ENCODE data around the gene FAM81A. TPM values are rescaled to one million over a fixed set of nuclear protein-coding genes. Genes with fewer than 3 reads are reported as not detected.

The FAM81A gene
- polyA plus RNA-seq, 1 donor from 2014 or later = 5.0 TPM

- H3K9me2 ChIP-seq (ENCODE audit: insufficient read depth, low read length) = no peaks in the 10 kb centered on the region
- H3K4me3 ChIP-seq (ENCODE audit: low read length) = peak overlapping the region; percentile 73
- no peak for TF ChIP-seq POLR2AphosphoS5 (IDR thresholded peaks at IDR 0.05)
- TF ChIP-seq RAD21 (conservative IDR thresholded peaks at IDR 0.05) = no peak
- TF ChIP-seq MXI1 (conservative IDR thresholded peaks at IDR 0.05; ENCODE audit: poor library complexity, severe bottlenecking) = no peak
- TF ChIP-seq CTCF (IDR thresholded peaks at IDR 0.05; ENCODE audit: poor library complexity, severe bottlenecking) = no peak
- TF ChIP-seq SMC3 (conservative IDR thresholded peaks at IDR 0.05; ENCODE audit: poor library complexity) = no peak
- TF ChIP-seq EP300 (conservative IDR thresholded peaks at IDR 0.05; ENCODE audit: poor library complexity, severe bottlenecking) = no peak
- TF ChIP-seq TAF1 (IDR thresholded peaks at IDR 0.05; ENCODE audit: low read depth) = no peak
- no peak for TF ChIP-seq EZH2 (IDR thresholded peaks at IDR 0.05; ENCODE audit: borderline replicate concordance, insufficient read depth, low read length, poor library complexity, severe bottlenecking)
- TF ChIP-seq REST (IDR thresholded peaks at IDR 0.05; ENCODE audit: borderline replicate concordance) = no peak
- no peaks in the 10 kb centered on the region for H3K9me3 ChIP-seq (ENCODE audit: low read length)
- H3K27ac ChIP-seq (ENCODE audit: low read length) = no peak overlapping the region
- no peaks in the 10 kb centered on the region for H3K79me2 ChIP-seq (replicated peaks; ENCODE audit: insufficient read depth, low read length)
- H3F3A ChIP-seq (ENCODE audit: insufficient read depth, low read length, poor library complexity, severe bottlenecking) = peaks cover 11% of the 10 kb centered on the region
- H3K36me3 ChIP-seq (ENCODE audit: insufficient read depth, low read length) = no peaks in the 10 kb centered on the region
- no peaks in the 10 kb centered on the region for H4K20me1 ChIP-seq (ENCODE audit: insufficient read depth)
- H3K9ac ChIP-seq (ENCODE audit: low read length) = no peak overlapping the region
- peaks cover 11% of the 10 kb centered on the region for H3K27me3 ChIP-seq (ENCODE audit: insufficient read depth, low read depth, low read length)
- H3K4me2 ChIP-seq (ENCODE audit: low read length) = no peak overlapping the region
- H2AFZ ChIP-seq (ENCODE audit: low read depth, low read length) = no peak overlapping the region
Observed at GRCh38 chr15:59436774-59437141, 1.2 kb upstream of the FAM81A start.

GRCh38 chr15:59437142-59437816 lies 707 bp upstream of the FAM81A start:
- Histone ChIP-seq H3K4me3 (ENCODE audit: low read length) (peak overlapping the region; percentile 73), H3K27me3 (ENCODE audit: insufficient read depth, low read depth, low read length) (peaks cover 11% of the 10 kb centered on the region), H3K4me2 (ENCODE audit: low read length) (peak overlapping the region; percentile 70), H3K9ac (ENCODE audit: low read length) (peak overlapping the region; percentile 70), H3K36me3 (ENCODE audit: insufficient read depth, low read length) (no peaks in the 10 kb centered on the region), H3K9me2 (ENCODE audit: insufficient read depth, low read length) (no peaks in the 10 kb centered on the region), H3K27ac (ENCODE audit: low read length) (peak overlapping the region; percentile 41), H4K20me1 (ENCODE audit: insufficient read depth) (no peaks in the 10 kb centered on the region), H3K79me2 (replicated peaks; ENCODE audit: insufficient read depth, low read length) (no peaks in the 10 kb centered on the region), H3K9me3 (ENCODE audit: low read length) (no peaks in the 10 kb centered on the region), H3F3A (ENCODE audit: insufficient read depth, low read length, poor library complexity, severe bottlenecking) (peaks cover 11% of the 10 kb centered on the region), H2AFZ (ENCODE audit: low read depth, low read length) (peak overlapping the region; percentile 59)
- TF ChIP-seq TAF1 (IDR thresholded peaks at IDR 0.05; ENCODE audit: low read depth) (peak; percentile 42), SMC3 (conservative IDR thresholded peaks at IDR 0.05; ENCODE audit: poor library complexity) (peak; percentile 3), EZH2 (IDR thresholded peaks at IDR 0.05; ENCODE audit: borderline replicate concordance, insufficient read depth, low read length, poor library complexity, severe bottlenecking) (no peak)
